Prostate gland (tissue), 2 donors: Measurements from ENCODE around the gene SLC39A11.

Experiments used
- CTCF ChIP-seq, 4 experiments: fragments of 200-600 bp in 2 of 4; fragments of 450-650 bp in 2 of 4; sonication (generic) in 2 of 4; IDR thresholded peaks; 1 replicate in 3 of 4; 2 replicates in 1 of 4; pipeline ENCODE4 v1.5.1; 2016 to 2019; ENCODE audit warnings: antibody characterized with exemption in 4 of 4, mild to moderate bottlenecking in 2 of 4, moderate library complexity in 2 of 4
- POLR2A ChIP-seq: fragments of 450-650 bp; IDR thresholded peaks from one replicate; pipeline ENCODE4 v1.6.1; 2016; ENCODE audit warnings: antibody characterized with exemption, mild to moderate bottlenecking
- POLR2AphosphoS5 ChIP-seq: sonication (generic); formaldehyde crosslinking; IDR thresholded peaks from one replicate; pipeline ENCODE4 v1.6.1; 2017; ENCODE audit warnings: antibody characterized with exemption

- TF ChIP-seq POLR2AphosphoS5 (no peak), CTCF (IDR thresholded peaks at IDR 0.05) (no peak), POLR2A (no peak)
These were observed 408.0 kb downstream of the SLC39A11 start for GRCh38 chr17:72684405-72685020.
